Measurements from ENCODE around the gene ILKAP. TPM values are rescaled to one million over a fixed set of nuclear protein-coding genes. Genes with fewer than 3 reads are reported as not detected.

Gene ILKAP
- polyA plus RNA-seq, 1 experiment: 31.1 TPM

- Histone ChIP-seq H3K4me3 (ENCODE audit: low read depth, low read length) (no peak overlapping the region), H3K27me3 (ENCODE audit: control insufficient read depth, insufficient read depth, low read length) (no peaks in the 10 kb centered on the region), H3K36me3 (ENCODE audit: control insufficient read depth, insufficient read depth, low read length) (no peaks in the 10 kb centered on the region)
- no peak for TF ChIP-seq CTCF (IDR thresholded peaks at IDR 0.05; ENCODE audit: insufficient read depth, low read depth, low read length)
- ChIA-PET POLR2A (no interaction called here), CTCF (interaction anchor here (0.6 to 1.5 kb wide), 3 partner anchors 10 to 24 kb away, joined by 3 to 4 read pairs (median 4); no protein-coding TSS in a partner anchor)
- DNase-seq (ENCODE audit: low read depth): no peak
Measured at GRCh38 chr2:238143239-238143951, 60.1 kb downstream of the ILKAP start.

GRCh38 chr2:238142382-238143205 is 60.9 kb downstream of the ILKAP start:
- POLR2A ChIA-PET: no interaction called here
- CTCF ChIA-PET: interaction anchor here (0.6 to 1.5 kb wide), 3 partner anchors 10 to 57 kb away, joined by 3 to 4 read pairs (median 4); no protein-coding TSS in a partner anchor
- H3K4me3 ChIP-seq (ENCODE audit: low read depth, low read length): no peak overlapping the region
- H3K36me3 ChIP-seq (ENCODE audit: control insufficient read depth, insufficient read depth, low read length): no peaks in the 10 kb centered on the region
- H3K27me3 ChIP-seq (ENCODE audit: control insufficient read depth, insufficient read depth, low read length): no peaks in the 10 kb centered on the region
- TF ChIP-seq CTCF (IDR thresholded peaks at IDR 0.05; ENCODE audit: insufficient read depth, low read depth, low read length): no peak
- DNase-seq (ENCODE audit: low read depth): no peak

GRCh38 chr2:238141541-238142318 is 61.8 kb downstream of the ILKAP start:
- H3K4me3 ChIP-seq (ENCODE audit: low read depth, low read length): no peak overlapping the region
- H3K36me3 ChIP-seq (ENCODE audit: control insufficient read depth, insufficient read depth, low read length): no peaks in the 10 kb centered on the region
- POLR2A ChIA-PET: no interaction called here
- CTCF ChIA-PET: interaction anchor here (0.6 to 1.4 kb wide), 3 partner anchors 11 to 283 kb away, joined by 3 to 4 read pairs (median 3); no protein-coding TSS in a partner anchor
- H3K27me3 ChIP-seq (ENCODE audit: control insufficient read depth, insufficient read depth, low read length): no peaks in the 10 kb centered on the region
- no peak for DNase-seq (ENCODE audit: low read depth)
- no peak for TF ChIP-seq CTCF (IDR thresholded peaks at IDR 0.05; ENCODE audit: insufficient read depth, low read depth, low read length)

GRCh38 chr2:238140721-238141540 is 62.6 kb downstream of the ILKAP start:
- no peaks in the 10 kb centered on the region for H3K36me3 ChIP-seq (ENCODE audit: control insufficient read depth, insufficient read depth, low read length)
- ChIA-PET POLR2A (no interaction called here), CTCF (interaction anchor here (0.6 kb wide), 1 partner anchor 282 kb away, joined by 3 read pairs; no protein-coding TSS in a partner anchor)
- H3K27me3 ChIP-seq (ENCODE audit: control insufficient read depth, insufficient read depth, low read length): no peaks in the 10 kb centered on the region
- DNase-seq (ENCODE audit: low read depth): no peak
- no peak overlapping the region for H3K4me3 ChIP-seq (ENCODE audit: low read depth, low read length)
- no peak for TF ChIP-seq CTCF (IDR thresholded peaks at IDR 0.05; ENCODE audit: insufficient read depth, low read depth, low read length)
